KOPT-K1 (cell line): ENCODE measurements around the gene TOPAZ1.

Experiments used
- H3K27ac ChIP-seq: fragments of 200-600 bp; sonication (generic); 2 replicates; pipeline ENCODE4 v1.5.1; 2016; ENCODE audit warnings: antibody characterized with exemption, mild to moderate bottlenecking, low read depth, low read length; ENCODE audit not compliant: poor library complexity, severe bottlenecking
- H3K36me3 ChIP-seq: fragments of 200-600 bp; sonication (generic); 2 replicates; pipeline ENCODE4 v1.5.1; 2017; ENCODE audit warnings: antibody characterized with exemption, mild to moderate bottlenecking, low read length, moderate library complexity; ENCODE audit not compliant: insufficient read depth
- H3K9me3 ChIP-seq: fragments of 200-600 bp; sonication (generic); 2 replicates; pipeline ENCODE4 v1.5.1; 2017; ENCODE audit warnings: antibody characterized with exemption, low read length, mild to moderate bottlenecking; ENCODE audit not compliant: insufficient read depth, poor library complexity, severe bottlenecking

Gene TOPAZ1

DNA sequence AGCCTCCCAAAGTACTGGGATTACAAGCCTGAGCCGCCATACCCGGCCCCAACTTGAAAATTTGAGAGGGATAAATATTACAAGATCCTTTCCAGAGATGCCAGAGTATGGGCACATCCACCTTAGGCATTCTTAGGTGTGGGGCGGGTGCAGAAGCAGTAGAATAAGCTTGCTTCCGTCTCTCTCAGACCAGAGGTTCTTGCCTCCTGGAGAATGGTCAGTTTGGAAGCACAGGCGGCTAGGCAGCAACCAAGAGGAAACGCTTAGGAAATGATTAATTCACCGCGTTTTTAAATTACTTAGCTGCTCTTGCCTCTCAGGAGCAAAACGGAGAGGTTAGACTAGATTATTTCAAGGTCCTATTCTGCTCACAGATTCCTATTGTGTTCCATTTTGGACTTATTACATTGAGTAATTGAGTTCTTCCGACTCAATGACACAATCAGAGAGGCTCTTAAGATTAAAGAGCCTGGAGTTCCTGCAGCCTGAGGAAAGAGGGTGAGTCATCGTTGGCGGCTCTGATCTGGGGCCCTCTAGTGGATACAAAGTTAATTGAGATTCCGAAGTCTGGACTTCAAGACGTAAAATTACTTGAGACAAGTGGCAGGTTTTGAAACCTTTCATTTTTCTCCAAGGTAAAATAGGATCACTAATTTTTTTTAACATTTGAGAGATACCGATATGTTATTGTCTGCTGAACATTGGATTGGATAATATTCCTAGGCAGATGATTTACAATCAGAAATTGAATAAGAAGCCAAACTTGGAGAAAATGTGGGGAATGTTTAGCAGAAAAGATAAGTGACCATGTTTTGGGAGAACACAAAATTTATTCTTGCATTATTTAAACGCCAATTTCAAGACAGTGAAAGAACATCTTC, 5.8 kb upstream of the TOPAZ1 start:
- Histone ChIP-seq H3K36me3 (no peaks in the 10 kb centered on the region), H3K9me3 (no peaks in the 10 kb centered on the region), H3K27ac (no peak overlapping the region)

DNA sequence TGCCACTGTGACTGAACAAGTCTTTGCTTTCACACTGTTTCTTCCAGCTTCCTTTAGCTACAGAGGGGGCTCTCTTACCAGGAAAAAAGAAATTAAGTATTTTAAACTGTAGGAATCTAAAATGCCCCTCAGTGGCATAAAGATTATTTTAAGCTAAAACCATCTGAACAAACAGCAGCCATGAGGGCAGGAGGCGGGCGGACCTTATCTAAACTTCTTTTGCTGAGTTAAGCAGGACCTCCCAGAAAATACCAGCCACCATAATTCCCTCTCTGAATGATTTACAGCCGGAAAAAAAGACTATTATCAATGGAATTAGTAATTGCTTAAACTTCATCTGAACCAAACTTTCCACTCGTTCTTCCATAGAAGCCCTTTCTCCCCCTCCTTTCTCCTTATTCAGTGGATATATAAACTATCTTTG, 5.2 kb upstream of the TOPAZ1 start:
- no peaks in the 10 kb centered on the region for H3K36me3 ChIP-seq
- no peak overlapping the region for H3K27ac ChIP-seq
- H3K9me3 ChIP-seq, result no peaks in the 10 kb centered on the region

DNA sequence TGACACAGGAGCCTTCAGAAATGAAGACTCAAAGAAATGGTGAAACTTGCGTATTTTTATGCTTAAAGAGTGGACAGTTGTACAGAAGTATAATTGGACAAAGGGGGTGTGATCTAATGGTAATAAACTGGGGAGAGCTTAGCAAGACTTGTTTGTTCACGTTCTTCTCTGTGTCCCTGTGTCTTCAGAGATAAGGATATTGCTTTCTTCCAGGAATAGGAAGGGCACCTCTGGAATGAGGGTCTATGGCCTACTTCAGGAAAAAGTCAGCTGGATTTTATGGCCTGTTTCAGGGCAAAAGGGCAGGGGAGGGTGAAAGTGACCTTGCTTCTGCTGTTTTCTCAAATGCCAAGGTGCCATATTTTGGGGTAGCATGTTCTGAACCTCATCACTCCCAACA, 4.5 kb upstream of the TOPAZ1 start:
- Histone ChIP-seq H3K9me3 (no peaks in the 10 kb centered on the region), H3K27ac (no peak overlapping the region), H3K36me3 (no peaks in the 10 kb centered on the region)

DNA sequence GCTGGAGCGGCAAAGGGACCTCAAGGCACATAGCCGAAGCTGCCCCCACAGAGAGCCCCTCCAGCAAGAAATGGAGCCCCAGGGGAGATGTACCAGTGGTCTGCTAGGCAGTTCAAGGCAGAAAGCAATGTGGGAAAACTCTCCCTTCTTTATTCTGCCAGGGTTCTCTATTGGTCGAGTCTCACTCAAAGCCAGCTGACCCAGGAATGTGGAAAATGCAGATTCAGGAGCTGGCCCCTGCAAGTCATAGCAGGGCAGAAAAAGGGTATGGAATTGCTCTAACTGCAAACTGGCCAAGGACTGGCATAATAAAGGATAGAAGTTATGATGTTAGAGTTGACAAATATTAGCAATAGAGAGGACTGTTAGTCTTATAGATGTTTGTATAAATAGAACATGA, 4.0 kb upstream of the TOPAZ1 start:
- no peaks in the 10 kb centered on the region for H3K36me3 ChIP-seq
- H3K9me3 ChIP-seq, result no peaks in the 10 kb centered on the region
- H3K27ac ChIP-seq, result no peak overlapping the region

DNA sequence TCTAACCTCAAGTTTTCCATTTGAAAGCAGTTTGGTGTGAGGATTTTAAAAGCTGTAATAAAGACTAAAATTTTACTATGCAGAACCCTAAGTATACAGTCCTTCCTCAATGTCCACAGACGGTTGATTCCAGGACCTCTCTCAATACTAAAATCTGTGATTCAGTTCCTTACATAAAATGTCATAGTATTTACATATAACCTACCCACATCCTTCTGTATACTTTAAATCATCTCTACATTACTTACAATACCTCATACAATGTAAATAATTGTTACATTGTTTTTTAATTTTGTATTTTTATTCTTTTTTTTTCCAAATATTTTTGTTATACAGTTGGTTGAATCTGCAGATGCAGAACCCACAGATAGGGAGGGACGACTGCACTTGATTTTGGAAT, 2.8 kb upstream of the TOPAZ1 start:
- no peak overlapping the region for H3K27ac ChIP-seq
- H3K36me3 ChIP-seq, result no peaks in the 10 kb centered on the region
- H3K9me3 ChIP-seq, result no peaks in the 10 kb centered on the region

DNA sequence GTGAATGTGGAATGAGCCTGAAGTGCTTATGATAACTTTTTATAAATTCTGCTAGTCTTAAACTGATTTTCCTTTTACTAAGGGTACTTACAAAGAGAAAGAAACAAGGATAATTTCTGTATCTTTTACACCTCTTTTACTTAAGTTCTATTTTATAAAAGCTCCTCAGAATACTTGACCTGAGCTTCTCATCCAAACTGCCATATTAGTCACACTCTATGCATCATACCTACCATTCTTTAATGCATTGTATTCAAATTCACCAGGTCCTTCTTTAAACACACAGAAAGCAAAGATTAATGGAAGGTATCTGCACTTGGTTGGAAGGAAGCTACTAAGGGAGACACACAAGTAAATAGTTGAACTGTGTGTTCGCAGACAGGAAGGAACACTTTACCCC, 1.6 kb upstream of the TOPAZ1 start:
- Histone ChIP-seq H3K9me3 (no peaks in the 10 kb centered on the region), H3K36me3 (no peaks in the 10 kb centered on the region), H3K27ac (no peak overlapping the region)

DNA sequence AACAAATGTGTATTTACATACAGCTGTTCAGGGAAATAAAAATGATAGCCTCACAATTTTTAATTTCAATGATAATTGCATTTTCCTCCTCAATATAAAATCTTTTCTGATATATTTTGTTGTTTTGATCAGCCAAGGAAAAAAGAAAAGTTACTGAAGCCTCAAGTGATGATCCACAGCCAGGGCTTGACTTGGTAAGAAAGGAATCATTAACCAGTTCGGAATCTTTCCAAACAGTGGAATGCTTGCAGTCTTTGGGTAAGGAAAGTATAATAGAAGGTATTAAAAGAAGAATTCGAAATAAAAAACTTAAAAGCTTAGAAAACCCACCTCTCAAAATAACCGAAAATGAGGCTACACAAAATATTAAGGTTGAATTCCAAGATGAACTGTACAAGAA, 1.0 kb downstream of the TOPAZ1 start:
- H3K9me3 ChIP-seq, result peaks cover 3% of the 10 kb centered on the region
- no peak overlapping the region for H3K27ac ChIP-seq
- no peaks in the 10 kb centered on the region for H3K36me3 ChIP-seq

DNA sequence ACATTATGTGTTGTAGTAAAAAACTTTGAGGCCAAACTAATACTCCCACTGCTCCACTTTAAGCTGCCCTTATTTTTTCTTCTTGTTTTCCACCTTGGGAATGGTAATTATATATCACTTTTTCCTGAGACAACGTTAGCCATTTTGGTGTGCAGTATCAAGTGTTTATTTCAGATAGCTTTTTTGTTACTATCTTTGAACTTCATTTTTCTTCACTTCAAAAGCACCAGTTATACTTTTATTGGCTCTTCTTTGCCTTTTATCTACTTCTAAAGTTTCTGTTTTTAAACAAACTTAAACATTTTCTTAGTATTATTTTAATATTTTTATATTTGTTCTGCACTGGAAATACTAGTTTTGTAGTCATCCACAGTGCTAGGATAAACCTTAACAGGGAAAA, 6.5 kb downstream of the TOPAZ1 start:
- Histone ChIP-seq H3K9me3 (peaks cover 20% of the 10 kb centered on the region), H3K27ac (no peak overlapping the region), H3K36me3 (no peaks in the 10 kb centered on the region)

DNA sequence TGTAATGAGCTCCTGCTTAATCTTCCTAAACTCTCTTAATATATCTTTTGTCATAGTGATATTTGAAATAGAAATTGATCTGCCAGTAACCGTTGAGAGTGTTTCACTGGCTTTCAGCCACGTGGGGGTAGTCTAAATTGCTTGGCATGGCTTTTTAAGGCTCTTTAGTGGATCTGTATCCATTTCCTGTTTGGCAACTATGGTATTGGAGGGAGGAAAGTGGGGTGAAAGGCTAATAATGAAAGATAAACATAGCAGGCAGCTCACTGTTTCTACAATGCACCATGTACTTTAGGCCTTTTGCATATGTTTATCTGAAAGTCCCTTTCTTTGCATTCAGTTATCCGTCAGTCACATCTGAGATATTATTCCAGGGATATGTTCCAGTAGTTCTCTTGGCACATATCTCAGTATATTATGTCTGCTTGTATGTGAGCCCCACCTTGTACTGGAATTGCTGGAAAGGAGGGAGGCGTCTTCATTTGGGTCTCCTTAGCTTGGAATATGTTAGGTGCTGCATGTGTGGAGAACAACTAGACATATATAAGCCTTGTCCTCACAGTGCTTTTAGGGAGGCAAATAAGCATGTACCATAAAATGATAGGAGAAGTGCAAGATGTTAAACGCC, 10.8 kb downstream of the TOPAZ1 start:
- no peak overlapping the region for H3K27ac ChIP-seq
- H3K36me3 ChIP-seq, result no peaks in the 10 kb centered on the region
- H3K9me3 ChIP-seq, result peaks cover 20% of the 10 kb centered on the region

DNA sequence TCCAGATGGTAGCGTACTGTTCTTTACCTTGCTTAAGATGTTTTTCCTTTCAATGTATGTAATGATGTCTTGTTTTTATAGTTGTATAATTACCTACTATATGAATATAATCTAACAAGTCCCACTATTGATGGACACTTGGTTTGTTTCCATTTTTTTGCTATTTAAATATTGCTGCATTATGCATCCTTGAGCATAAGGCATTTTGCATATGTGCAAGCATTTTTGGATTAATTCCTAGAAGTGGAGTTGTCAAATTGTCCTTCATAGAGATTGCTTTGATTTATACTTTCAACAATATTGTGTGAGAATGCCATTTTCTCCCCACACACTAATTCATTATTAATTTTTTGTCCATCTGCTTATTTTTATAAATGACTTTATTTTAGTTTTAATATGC, 17.7 kb downstream of the TOPAZ1 start:
- Histone ChIP-seq H3K9me3 (no peaks in the 10 kb centered on the region), H3K36me3 (no peaks in the 10 kb centered on the region), H3K27ac (no peak overlapping the region)

DNA sequence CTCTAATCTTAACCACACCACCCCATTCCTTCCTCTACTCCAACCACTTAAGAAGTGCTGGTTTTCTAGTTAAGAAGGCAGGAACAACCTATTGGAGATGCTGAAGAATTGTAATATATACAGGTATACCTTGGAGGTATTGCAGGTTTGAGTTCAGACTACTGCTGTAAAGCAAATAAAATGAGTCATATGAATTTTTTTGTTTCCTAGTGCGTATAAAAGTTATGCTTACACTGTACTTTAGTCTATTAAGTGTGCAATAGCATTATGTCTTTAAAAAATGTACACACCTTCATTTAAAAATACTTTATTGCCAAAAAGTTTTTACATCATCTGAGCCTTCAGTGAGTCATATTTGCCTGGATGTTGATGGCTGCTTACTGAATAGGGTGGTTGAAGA, 22.5 kb downstream of the TOPAZ1 start:
- H3K9me3 ChIP-seq, result no peaks in the 10 kb centered on the region
- no peak overlapping the region for H3K27ac ChIP-seq
- no peaks in the 10 kb centered on the region for H3K36me3 ChIP-seq

DNA sequence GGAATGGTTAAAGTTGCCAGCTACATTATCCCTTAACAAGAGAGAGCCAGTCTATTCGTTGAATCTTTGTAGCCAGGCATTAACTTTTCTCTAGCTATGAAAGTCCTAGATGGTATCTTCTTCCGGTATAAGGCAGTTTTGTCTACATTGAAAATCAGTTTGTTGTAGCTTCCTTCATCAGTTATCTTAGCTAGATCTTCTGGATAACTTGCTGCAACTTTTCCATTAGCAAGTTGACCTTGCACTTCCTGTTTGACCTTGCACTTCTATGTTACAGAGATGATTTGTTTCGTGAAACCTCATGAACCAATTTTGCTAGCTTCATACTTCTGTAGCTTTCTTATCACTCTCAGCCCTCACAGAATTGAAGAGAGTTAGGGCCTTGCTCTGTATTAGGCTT, 24.1 kb downstream of the TOPAZ1 start:
- Histone ChIP-seq H3K9me3 (no peaks in the 10 kb centered on the region), H3K27ac (no peak overlapping the region), H3K36me3 (no peaks in the 10 kb centered on the region)

DNA sequence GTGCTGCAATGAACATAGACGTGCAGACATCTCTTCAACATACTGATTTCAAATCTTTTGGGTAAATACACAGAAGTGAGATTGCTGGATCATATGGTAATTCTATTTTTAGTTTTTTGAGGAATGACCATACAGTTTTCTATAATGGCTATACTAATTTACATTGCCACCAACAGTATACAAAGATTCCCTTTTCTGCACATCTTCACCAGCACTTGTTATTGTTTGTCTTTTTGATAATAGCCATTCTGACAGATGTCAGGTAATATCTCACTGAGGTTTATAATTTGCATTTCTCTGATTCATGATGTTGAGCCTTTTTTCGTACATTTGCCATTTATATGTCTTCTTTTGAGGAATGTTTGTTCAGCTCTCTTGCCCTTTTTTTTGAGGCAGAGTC, 30.5 kb downstream of the TOPAZ1 start:
- H3K27ac ChIP-seq, result no peak overlapping the region
- peaks cover 10% of the 10 kb centered on the region for H3K9me3 ChIP-seq
- no peaks in the 10 kb centered on the region for H3K36me3 ChIP-seq

DNA sequence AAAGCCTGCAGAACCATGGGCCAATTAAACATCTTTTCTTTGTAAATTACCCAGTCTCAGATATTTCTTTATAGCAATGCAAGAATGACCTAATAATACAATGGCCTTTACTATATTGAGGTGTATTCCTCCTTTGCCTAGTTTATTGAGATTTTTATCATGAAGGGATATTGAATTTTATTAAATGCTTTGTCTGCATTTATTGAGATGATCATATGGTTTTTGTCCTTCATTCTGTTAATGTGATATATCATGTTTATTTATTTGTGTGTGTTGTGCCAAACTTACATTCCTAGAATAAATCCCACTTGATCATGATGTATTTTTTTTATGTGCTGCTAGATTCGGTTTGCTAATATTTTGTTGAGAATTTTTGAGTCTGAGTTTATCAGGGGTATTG, 36.2 kb downstream of the TOPAZ1 start:
- H3K36me3 ChIP-seq, result no peaks in the 10 kb centered on the region
- no peaks in the 10 kb centered on the region for H3K9me3 ChIP-seq
- no peak overlapping the region for H3K27ac ChIP-seq

DNA sequence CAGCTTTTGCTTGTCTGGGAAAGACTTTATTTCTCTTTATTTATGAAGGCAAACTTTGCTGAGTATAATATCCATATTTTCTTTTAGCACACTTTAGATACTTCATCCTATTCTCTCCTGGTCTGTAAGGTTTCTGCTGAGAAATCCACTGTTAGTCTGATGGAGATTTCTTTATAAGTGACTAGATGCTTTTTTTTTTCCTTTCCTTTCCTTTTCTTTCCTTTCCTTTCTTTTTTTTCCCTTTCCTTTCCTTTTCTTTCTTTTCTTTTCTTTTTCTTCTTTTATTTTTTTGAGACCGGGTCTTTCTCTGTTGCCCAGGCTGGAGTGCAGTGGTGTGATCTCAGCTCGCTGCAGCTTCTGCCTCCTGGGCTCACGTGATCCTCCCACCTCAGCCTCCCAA, 38.4 kb downstream of the TOPAZ1 start:
- H3K9me3 ChIP-seq, result no peaks in the 10 kb centered on the region
- no peaks in the 10 kb centered on the region for H3K36me3 ChIP-seq
- no peak overlapping the region for H3K27ac ChIP-seq

DNA sequence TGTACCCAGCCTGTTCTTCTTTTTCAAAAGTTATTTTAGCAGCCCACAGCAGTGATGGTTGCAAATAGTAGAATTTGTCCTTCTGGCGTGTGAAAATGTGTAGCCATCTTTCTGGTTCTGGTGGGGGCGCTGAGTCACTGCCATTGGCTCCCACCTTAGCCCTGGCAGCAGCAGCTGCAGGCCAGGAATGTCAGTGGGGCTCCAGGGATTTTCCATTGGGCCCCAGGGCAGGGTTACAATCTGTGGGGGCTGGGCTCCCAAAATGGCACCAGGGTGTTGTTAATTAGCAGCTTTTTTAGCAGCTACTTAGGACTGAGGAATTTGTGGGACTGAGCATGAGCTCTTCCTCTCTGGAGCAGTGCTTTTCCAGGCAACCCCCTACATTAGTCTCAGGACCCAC, 38.9 kb downstream of the TOPAZ1 start:
- Histone ChIP-seq H3K9me3 (no peaks in the 10 kb centered on the region), H3K36me3 (no peaks in the 10 kb centered on the region), H3K27ac (no peak overlapping the region)
